Adrenal gland (tissue), 12 donors: ENCODE results near the gene MEIOSIN. TPM values are rescaled to one million over a fixed set of nuclear protein-coding genes. Genes with fewer than 3 reads are reported as not detected.

ENCODE experiments used
- DNase-seq, 7 donors: peaks; one replicate each; pipeline ENCODE4 v3.0.0-alpha.2; 2019 to 2020
- H3K27ac ChIP-seq, 5 donors: fragments of 200-600 bp; sonication (generic) in 4 of 5; 1 replicate in 3 of 5; 2 replicates in 2 of 5; pipeline versions ENCODE4 v1.5.1 to v1.8.0; 2016 to 2020; ENCODE audit warnings: mild to moderate bottlenecking in 1 of 5
- H3K27me3 ChIP-seq: fragments of 200-600 bp; 2 replicates; pipeline ENCODE4 v1.8.0; 2021
- H3K36me3 ChIP-seq, 2 donors: fragments of 200-600 bp; replicated peaks in 1 of 2; 1 replicate in 1 of 2; 2 replicates in 1 of 2; pipeline versions ENCODE4 v1.5.1 to v1.8.0; 2018 to 2022
- H3K4me1 ChIP-seq, 2 donors: fragments of 200-600 bp; replicated peaks in 1 of 2; 1 replicate in 1 of 2; 2 replicates in 1 of 2; pipeline versions ENCODE4 v1.5.1 to v1.8.0; 2018 to 2021
- H3K4me3 ChIP-seq, 4 donors: fragments of 200-600 bp; sonication (generic) in 3 of 4; one replicate each; pipeline ENCODE4 v1.5.1; 2016 to 2018
- H3K9me3 ChIP-seq, 3 donors: fragments of 200-600 bp; sonication (generic) in 1 of 3; replicated peaks in 1 of 3; 1 replicate in 2 of 3; 2 replicates in 1 of 3; pipeline versions ENCODE4 v1.5.1 to v1.8.0; 2016 to 2021
- POLR2A ChIP-seq, 2 donors: fragments of 450-650 bp; IDR thresholded peaks; one replicate each; pipeline ENCODE4 v1.6.1; 2017; ENCODE audit warnings: antibody characterized with exemption in 2 of 2, mild to moderate bottlenecking in 2 of 2, moderate library complexity in 1 of 2
- WGBS, 4 donors: extraction: QIAGEN DNeasy Blood & Tissue Kit in 2 of 4; methylation state at CpG; one replicate each; pipeline versions ENCODE4 v1.1.5 to v1.1.7; 2013 to 2017; 5-methylcytosine and 5-hydroxymethylcytosine counted together
- intact Hi-C, 2 donors: fragments of 100-400 bp; cut with DNase I; formaldehyde crosslinking; loops; one replicate each; pipeline versions ENCODE4 v1.14.1 to v1.15.0; 2022 to 2023
- polyA plus RNA-seq, 3 donors: library from polyadenylated mRNA; stranded (reverse); fragments of 200-250 nt in 2 of 3; fragments of 350-450 nt in 1 of 3; fragmentation: Illumina TruSeq in 1 of 3; extraction: RNeasy Lipid Tissue Mini Kit (QIAGEN cat#74804) in 1 of 3; gene quantifications; one replicate each; pipeline ENCODE4 v1.2.3, GENCODE V29; 2013 to 2014
- total RNA-seq, 9 donors: library from RNA; depleted of rRNA in 4 of 9; stranded (reverse); fragments of >200 nt in 4 of 9; fragments of 120-200 nt in 1 of 9; fragmentation: NEBNext Ultra II Directional in 1 of 9; extraction: Animal tissue kit (Norgen Biotek cat#: 25700) in 1 of 9; gene quantifications; one replicate each; pipeline versions ENCODE4 v1.1.0 to v1.2.4, GENCODE V29; 2013 to 2023
- TF ChIP-seq, protein P1 (sequence below), 6 experiments: fragments of 450-650 bp in 4 of 6; fragments of 200-600 bp in 2 of 6; sonication (generic) in 1 of 6; IDR thresholded peaks; 1 replicate in 5 of 6; 2 replicates in 1 of 6; pipeline versions ENCODE4 v1.5.1 to v1.8.0; 2016 to 2021; ENCODE audit warnings: antibody characterized with exemption in 6 of 6, mild to moderate bottlenecking in 2 of 6, moderate library complexity in 1 of 6
- donor health status: healthy with polysubstance abuse.
- donor health status: Bipolar disorder and iron deficiency.
- donor health status: DM: yes; HTN: yes; CAD: no.
- donor health status: DM: no; HTN: no; CAD: no.
- donor health status: DM: no; HTN: no; CAD: no.
- donor health status: DM: yes; HTN: yes; CAD: no.

The MEIOSIN gene
- total and polyA plus RNA-seq, 12 donors = 0.03 to 0.06 (median 0.05) TPM; not detected in 9

DNA sequence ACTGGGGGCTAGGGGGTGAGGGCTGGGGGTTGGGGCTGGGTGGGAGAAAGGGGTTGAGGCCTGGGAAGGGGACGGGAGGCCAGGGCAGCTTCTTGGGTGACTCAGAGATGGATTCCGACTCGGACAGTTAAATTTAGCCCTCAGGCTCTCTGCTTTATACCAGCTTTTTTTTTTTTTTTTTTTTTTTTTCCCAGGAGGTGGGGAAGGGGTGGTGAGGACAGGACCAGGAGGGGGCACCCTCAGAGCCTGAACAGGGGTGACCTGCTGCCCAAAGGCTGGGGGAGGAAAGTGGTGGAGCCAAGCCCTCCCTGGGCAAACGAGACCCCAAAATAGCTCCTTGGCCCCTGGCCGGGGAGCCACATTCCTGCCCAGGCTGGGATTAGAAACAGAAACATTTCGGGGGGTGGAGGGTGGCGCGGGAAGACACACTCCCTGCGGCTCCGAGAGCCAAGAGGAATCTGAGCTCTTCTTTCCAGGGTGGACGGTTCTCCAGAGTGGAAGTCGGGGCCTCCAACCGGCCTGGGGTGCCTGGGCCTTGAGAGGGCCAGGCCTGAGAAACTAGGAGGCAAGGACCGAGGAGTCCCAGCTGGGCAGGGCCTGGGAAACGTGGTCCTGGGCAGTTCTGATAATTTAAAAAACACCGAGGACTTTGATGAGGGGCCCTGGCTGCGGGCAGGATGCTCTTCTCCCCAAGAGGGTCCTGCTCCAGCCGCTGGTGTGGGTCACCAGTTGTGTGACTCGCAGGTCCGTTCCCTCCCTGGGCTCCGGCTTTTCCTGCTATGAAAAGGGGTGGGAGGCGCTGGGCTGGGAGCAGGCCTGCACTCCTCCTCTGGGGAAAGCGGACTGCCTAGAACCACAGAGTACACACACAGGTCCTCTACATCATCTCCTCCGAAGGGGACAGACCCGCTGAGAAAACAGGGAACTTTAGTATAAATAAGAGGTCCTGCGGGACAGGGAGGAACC, 49.9 kb downstream of the MEIOSIN start:
- Histone ChIP-seq H3K4me1 (peaks cover 35 to 41% of the 10 kb centered on the region in 2 donors), H3K4me3 (peak overlapping the region in 1 of 4 donors; percentile 61), H3K9me3 (no peaks in the 10 kb centered on the region), H3K27ac (peak overlapping the region; percentile 60 to 96 (median 89)), H3K36me3 (peaks cover 0 to 31% of the 10 kb centered on the region in 2 donors), H3K27me3 (no peaks in the 10 kb centered on the region)
- peak in 6 of 7 donors; percentile 67 to 85 (median 76) for DNase-seq
- WGBS, 4 donors = 43 to 63% (median 52%) methylated on average over 10 to 26 of the region's 26 CpGs
- intact Hi-C loops = no loop called here
- TF ChIP-seq, protein P1, sequence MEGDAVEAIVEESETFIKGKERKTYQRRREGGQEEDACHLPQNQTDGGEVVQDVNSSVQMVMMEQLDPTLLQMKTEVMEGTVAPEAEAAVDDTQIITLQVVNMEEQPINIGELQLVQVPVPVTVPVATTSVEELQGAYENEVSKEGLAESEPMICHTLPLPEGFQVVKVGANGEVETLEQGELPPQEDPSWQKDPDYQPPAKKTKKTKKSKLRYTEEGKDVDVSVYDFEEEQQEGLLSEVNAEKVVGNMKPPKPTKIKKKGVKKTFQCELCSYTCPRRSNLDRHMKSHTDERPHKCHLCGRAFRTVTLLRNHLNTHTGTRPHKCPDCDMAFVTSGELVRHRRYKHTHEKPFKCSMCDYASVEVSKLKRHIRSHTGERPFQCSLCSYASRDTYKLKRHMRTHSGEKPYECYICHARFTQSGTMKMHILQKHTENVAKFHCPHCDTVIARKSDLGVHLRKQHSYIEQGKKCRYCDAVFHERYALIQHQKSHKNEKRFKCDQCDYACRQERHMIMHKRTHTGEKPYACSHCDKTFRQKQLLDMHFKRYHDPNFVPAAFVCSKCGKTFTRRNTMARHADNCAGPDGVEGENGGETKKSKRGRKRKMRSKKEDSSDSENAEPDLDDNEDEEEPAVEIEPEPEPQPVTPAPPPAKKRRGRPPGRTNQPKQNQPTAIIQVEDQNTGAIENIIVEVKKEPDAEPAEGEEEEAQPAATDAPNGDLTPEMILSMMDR (IDR thresholded peaks at IDR 0.05) = no peak
- TF ChIP-seq POLR2A (IDR thresholded peaks at IDR 0.05) = peak in 1 of 2 donors; percentile 33

DNA sequence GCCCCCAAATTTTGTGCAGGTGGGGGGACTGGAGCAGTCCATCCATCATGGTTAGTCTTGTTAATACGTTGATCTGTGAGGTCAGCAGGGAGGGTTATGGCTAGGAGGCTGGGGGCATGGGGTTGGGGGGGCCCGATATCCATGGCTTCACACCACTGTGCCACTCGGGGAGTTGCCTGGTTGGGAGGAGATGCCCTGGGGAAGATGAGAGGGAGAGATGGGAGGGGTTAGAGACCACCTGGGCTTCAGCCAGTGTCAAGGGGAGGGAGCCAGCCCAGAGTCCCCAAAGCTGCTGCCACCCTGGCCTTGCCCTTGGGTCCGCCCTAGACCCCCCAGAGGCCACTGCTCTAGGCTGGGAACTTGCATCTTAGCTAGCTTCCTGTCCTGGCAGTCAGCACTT, 50.9 kb downstream of the MEIOSIN start:
- no peak for TF ChIP-seq POLR2A (IDR thresholded peaks at IDR 0.05)
- TF ChIP-seq, protein P1 (IDR thresholded peaks at IDR 0.05) = no peak
- intact Hi-C loops = no loop called here
- 58 to 78% (median 72%) methylated on average over 3 to 4 of the region's 4 CpGs for WGBS, 4 donors
- Histone ChIP-seq H3K4me1 (peaks cover 35 to 37% of the 10 kb centered on the region in 2 donors), H3K9me3 (no peaks in the 10 kb centered on the region), H3K27ac (peak overlapping the region in 3 of 5 donors; percentile 89 to 96 (median 91)), H3K36me3 (peaks cover 0 to 37% of the 10 kb centered on the region in 2 donors), H3K4me3 (no peak overlapping the region), H3K27me3 (no peaks in the 10 kb centered on the region)
- peak in 1 of 7 donors; percentile 29 for DNase-seq

DNA sequence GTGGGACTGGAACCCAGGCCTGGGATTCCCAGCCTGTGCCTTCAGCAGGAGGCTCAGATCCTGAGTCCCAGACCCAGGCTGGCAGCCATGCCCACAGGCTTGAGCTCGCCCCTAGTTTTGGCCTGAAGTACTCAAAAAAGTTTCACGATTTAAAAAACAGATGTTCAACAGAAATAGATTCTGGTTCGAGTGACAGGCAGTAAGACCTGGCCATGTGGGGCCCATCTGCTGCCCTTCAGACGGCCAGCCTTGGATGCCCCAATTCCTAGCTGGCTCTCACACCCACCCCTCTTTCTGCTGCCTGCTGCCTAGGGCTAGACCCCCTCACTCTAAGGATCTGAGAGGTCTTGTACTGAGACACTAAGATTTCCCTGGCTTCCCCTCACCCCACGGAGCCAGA, 51.9 kb downstream of the MEIOSIN start:
- TF ChIP-seq, protein P1 (IDR thresholded peaks at IDR 0.05) = no peak
- no peak for TF ChIP-seq POLR2A (IDR thresholded peaks at IDR 0.05)
- 66 to 93% (median 84%) methylated on average over 2 to 5 of the region's 5 CpGs for WGBS, 4 donors
- peaks cover 27 to 28% of the 10 kb centered on the region in 2 donors for H3K4me1 ChIP-seq
- H3K36me3 ChIP-seq = peaks cover 0 to 47% of the 10 kb centered on the region in 2 donors
- no peaks in the 10 kb centered on the region for H3K9me3 ChIP-seq
- intact Hi-C loops = no loop called here
- H3K4me3 ChIP-seq = no peak overlapping the region
- H3K27me3 ChIP-seq = no peaks in the 10 kb centered on the region
- no peak for DNase-seq
- H3K27ac ChIP-seq = peak overlapping the region in 2 of 5 donors; percentile 89 to 91

DNA sequence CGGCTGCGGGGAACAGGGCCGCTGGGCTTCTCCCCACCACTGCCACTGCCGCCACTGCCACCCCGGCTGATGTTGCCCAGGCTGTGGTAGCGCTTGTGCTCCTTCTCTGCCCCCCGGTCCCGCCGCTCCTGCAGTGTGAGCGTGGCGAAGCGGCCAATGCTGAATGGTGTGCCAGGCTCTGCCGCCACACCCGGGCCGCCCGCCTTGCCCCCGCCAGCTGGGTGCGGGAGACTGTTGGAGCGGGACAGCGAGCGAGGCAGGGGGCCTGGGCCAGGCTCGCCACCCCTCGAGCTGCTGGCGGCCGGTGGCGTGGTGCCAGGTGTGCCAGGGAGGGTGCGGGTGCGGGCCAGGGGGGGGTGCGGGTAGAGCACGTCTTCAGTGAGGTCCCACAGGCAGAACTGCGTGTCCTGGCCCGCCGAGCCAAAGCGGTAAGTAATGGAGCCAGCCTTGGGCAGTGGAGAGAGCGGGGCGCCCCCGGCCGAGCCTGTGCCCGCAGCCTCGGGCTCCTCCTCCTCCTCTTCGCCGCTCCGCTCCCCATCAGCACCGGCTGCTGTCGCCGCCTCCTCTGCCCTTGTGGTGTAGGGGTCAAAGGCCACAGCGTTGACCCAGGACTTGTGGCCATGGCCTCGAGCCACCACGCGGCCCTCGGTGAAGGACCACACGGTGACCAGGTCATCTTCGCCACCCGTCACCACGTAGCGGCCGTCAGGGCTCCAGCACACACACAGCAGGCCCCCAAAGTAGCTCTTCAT, 52.7 kb downstream of the MEIOSIN start:
- Histone ChIP-seq H3K9me3 (no peaks in the 10 kb centered on the region), H3K27ac (no peak overlapping the region), H3K4me1 (peaks cover 18 to 23% of the 10 kb centered on the region in 2 donors), H3K4me3 (no peak overlapping the region), H3K36me3 (peaks cover 0 to 55% of the 10 kb centered on the region in 2 donors), H3K27me3 (no peaks in the 10 kb centered on the region)
- WGBS, 4 donors = 87 to 94% (median 90%) methylated on average over 12 to 55 of the region's 57 CpGs
- TF ChIP-seq POLR2A (IDR thresholded peaks at IDR 0.05) = no peak
- TF ChIP-seq, protein P1 (IDR thresholded peaks at IDR 0.05) = no peak
- intact Hi-C loops = no loop called here
- DNase-seq = peak in 1 of 7 donors; percentile 31
